ENCODE measurements around the gene NUAK1. TPM values are rescaled to one million over a fixed set of nuclear protein-coding genes. Genes with fewer than 3 reads are reported as not detected.

Gene NUAK1
- total RNA-seq, 1 experiment from 2014 or later, result 7.4 TPM

DNA sequence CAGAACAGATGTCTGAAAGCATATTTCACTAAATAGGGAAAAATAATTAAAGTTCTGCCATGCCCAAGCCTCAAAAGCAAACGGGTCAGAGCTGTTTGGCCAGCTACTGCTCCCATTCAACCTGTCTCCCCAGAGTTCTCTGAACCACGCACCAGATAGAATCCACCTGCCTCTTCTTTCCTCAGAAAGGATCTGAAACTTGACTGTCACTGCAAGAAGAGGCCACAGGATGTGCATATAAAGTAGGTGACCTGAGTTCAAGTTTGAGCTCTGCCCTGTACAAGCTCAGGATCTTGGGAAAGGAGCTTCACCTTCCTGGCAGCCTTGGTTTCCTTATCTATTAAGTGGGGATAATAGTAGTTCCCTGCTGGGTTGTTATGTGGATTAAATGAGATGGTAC, 91.8 kb downstream of the NUAK1 start:
- DNase-seq (ENCODE audit: low read depth, low spot score), result no peak
- intact Hi-C loops (cut with micrococcal nuclease), result no loop called here
- Histone ChIP-seq H3K4me2 (ENCODE audit: low read length) (no peak overlapping the region), H3K27ac (ENCODE audit: low read depth, low read length) (no peak overlapping the region), H2AFZ (ENCODE audit: low read depth, low read length, poor library complexity, severe bottlenecking) (no peak overlapping the region), H3K4me1 (ENCODE audit: control insufficient read depth in 1 of 2, insufficient read depth in 2 of 2, low read length in 2 of 2) (no peaks in the 10 kb centered on the region), H4K20me1 (ENCODE audit: insufficient read depth) (no peaks in the 10 kb centered on the region), H3K27me3 (ENCODE audit: insufficient read depth, low read length) (peaks cover 15% of the 10 kb centered on the region), H3K9me2 (ENCODE audit: insufficient read depth) (no peaks in the 10 kb centered on the region), H3K9me3 (ENCODE audit: control insufficient read depth in 1 of 2, insufficient read depth in 1 of 2, low read depth in 1 of 2, low read length in 2 of 2) (no peaks in the 10 kb centered on the region), H3K79me2 (ENCODE audit: insufficient read depth, low read length) (no peaks in the 10 kb centered on the region), H3K4me3 (replicated peaks in 1 of 2; ENCODE audit: low read depth in 1 of 2, low read length in 2 of 2) (no peak overlapping the region), H3K9ac (ENCODE audit: low read length) (no peak overlapping the region), H3K36me3 (ENCODE audit: control insufficient read depth in 1 of 2, insufficient read depth in 2 of 2, low read length in 2 of 2) (no peaks in the 10 kb centered on the region)
- RAD21 ChIA-PET (ENCODE audit: low non-redundant PET in 1 of 2, low total read pairs in 2 of 2, uncharacterized antibody in 2 of 2, unreplicated experiment in 2 of 2), result no interaction called here
- ATAC-seq, result no peak
- BruUV-seq (replicated peaks), result no TSS peak
- CTCF ChIA-PET, result no interaction called here
- POLR2A ChIA-PET, result no interaction called here
- no peak for TF ChIP-seq POLR2A (IDR thresholded peaks at IDR 0.05; ENCODE audit: borderline replicate concordance, extremely low read depth, insufficient read depth, insufficient read length)
- TF ChIP-seq CBX3 (IDR thresholded peaks at IDR 0.05; ENCODE audit: low read depth), result no peak
- TF ChIP-seq POLR2AphosphoS5 (IDR thresholded peaks at IDR 0.05; ENCODE audit: low read depth, low read length), result no peak
- no peak for TF ChIP-seq SRF (IDR thresholded peaks at IDR 0.05; ENCODE audit: low read depth)
- TF ChIP-seq FOSL1 (IDR thresholded peaks at IDR 0.05; ENCODE audit: low read depth), result no peak
- TF ChIP-seq ZNF274 (IDR thresholded peaks at IDR 0.05; ENCODE audit: low read depth, low read length), result no peak
- no peak for TF ChIP-seq SIN3A (IDR thresholded peaks at IDR 0.05; ENCODE audit: low read depth)
- TF ChIP-seq RAD21 (IDR thresholded peaks at IDR 0.05; ENCODE audit: low read depth), result no peak
- TF ChIP-seq, protein P1, sequence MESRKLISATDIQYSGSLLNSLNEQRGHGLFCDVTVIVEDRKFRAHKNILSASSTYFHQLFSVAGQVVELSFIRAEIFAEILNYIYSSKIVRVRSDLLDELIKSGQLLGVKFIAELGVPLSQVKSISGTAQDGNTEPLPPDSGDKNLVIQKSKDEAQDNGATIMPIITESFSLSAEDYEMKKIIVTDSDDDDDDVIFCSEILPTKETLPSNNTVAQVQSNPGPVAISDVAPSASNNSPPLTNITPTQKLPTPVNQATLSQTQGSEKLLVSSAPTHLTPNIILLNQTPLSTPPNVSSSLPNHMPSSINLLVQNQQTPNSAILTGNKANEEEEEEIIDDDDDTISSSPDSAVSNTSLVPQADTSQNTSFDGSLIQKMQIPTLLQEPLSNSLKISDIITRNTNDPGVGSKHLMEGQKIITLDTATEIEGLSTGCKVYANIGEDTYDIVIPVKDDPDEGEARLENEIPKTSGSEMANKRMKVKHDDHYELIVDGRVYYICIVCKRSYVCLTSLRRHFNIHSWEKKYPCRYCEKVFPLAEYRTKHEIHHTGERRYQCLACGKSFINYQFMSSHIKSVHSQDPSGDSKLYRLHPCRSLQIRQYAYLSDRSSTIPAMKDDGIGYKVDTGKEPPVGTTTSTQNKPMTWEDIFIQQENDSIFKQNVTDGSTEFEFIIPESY (IDR thresholded peaks at IDR 0.05; ENCODE audit: extremely low read depth, insufficient replicate concordance, low read length), result no peak
- no peak for TF ChIP-seq CEBPB (IDR thresholded peaks at IDR 0.05; ENCODE audit: low read depth)
- TF ChIP-seq, protein P2, sequence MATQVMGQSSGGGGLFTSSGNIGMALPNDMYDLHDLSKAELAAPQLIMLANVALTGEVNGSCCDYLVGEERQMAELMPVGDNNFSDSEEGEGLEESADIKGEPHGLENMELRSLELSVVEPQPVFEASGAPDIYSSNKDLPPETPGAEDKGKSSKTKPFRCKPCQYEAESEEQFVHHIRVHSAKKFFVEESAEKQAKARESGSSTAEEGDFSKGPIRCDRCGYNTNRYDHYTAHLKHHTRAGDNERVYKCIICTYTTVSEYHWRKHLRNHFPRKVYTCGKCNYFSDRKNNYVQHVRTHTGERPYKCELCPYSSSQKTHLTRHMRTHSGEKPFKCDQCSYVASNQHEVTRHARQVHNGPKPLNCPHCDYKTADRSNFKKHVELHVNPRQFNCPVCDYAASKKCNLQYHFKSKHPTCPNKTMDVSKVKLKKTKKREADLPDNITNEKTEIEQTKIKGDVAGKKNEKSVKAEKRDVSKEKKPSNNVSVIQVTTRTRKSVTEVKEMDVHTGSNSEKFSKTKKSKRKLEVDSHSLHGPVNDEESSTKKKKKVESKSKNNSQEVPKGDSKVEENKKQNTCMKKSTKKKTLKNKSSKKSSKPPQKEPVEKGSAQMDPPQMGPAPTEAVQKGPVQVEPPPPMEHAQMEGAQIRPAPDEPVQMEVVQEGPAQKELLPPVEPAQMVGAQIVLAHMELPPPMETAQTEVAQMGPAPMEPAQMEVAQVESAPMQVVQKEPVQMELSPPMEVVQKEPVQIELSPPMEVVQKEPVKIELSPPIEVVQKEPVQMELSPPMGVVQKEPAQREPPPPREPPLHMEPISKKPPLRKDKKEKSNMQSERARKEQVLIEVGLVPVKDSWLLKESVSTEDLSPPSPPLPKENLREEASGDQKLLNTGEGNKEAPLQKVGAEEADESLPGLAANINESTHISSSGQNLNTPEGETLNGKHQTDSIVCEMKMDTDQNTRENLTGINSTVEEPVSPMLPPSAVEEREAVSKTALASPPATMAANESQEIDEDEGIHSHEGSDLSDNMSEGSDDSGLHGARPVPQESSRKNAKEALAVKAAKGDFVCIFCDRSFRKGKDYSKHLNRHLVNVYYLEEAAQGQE (IDR thresholded peaks at IDR 0.05; ENCODE audit: low read depth), result no peak
- TF ChIP-seq, protein P3, sequence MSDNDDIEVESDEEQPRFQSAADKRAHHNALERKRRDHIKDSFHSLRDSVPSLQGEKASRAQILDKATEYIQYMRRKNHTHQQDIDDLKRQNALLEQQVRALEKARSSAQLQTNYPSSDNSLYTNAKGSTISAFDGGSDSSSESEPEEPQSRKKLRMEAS (IDR thresholded peaks at IDR 0.05), result no peak
- TF ChIP-seq EGR1 (IDR thresholded peaks at IDR 0.05; ENCODE audit: low read depth), result no peak
- no peak for TF ChIP-seq EZH2 (IDR thresholded peaks at IDR 0.05)
- TF ChIP-seq, protein P4, sequence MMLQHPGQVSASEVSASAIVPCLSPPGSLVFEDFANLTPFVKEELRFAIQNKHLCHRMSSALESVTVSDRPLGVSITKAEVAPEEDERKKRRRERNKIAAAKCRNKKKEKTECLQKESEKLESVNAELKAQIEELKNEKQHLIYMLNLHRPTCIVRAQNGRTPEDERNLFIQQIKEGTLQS (IDR thresholded peaks at IDR 0.05), result no peak
- TF ChIP-seq EZH2phosphoT487 (IDR thresholded peaks at IDR 0.05; ENCODE audit: borderline replicate concordance), result no peak
- TF ChIP-seq ZFX (IDR thresholded peaks at IDR 0.05), result no peak
- TF ChIP-seq ELF1 (IDR thresholded peaks at IDR 0.05; ENCODE audit: borderline replicate concordance, low read depth), result no peak

All from HCT116 (cell line).